HG03439 (cell line): ENCODE data around the gene CCDC142.

Source experiments
- ATAC-seq: cut with Tn5 transposase; IDR thresholded peaks from one replicate; pipeline ENCODE4 v1.9.1; 2021; ENCODE audit warnings: mild to moderate bottlenecking, moderate library complexity; ENCODE audit not compliant: unreplicated experiment

Gene CCDC142, protein sequence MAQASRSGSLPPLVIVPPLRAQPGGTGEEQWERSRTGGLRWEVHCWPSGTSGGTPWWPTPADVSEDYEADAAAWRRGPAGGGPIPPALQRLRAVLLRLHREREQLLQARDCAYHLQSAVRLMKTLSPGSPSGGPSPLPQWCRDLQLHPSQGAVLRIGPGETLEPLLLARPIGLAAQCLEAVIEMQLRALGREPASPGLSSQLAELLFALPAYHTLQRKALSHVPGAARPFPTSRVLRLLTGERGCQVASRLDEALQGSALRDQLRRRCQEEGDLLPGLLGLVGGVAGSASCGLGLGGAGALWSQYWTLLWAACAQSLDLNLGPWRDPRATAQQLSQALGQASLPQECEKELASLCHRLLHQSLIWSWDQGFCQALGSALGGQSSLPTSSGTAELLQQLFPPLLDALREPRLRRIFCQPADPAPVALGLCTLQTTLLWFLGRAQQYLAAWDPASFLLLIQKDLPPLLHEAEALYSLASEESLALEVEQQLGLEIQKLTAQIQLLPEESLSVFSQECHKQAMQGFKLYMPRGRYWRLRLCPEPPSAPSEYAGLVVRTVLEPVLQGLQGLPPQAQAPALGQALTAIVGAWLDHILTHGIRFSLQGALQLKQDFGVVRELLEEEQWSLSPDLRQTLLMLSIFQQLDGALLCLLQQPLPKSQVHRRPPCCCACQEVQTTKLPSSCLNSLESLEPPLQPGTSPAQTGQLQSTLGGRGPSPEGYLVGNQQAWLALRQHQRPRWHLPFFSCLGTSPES

DNA sequence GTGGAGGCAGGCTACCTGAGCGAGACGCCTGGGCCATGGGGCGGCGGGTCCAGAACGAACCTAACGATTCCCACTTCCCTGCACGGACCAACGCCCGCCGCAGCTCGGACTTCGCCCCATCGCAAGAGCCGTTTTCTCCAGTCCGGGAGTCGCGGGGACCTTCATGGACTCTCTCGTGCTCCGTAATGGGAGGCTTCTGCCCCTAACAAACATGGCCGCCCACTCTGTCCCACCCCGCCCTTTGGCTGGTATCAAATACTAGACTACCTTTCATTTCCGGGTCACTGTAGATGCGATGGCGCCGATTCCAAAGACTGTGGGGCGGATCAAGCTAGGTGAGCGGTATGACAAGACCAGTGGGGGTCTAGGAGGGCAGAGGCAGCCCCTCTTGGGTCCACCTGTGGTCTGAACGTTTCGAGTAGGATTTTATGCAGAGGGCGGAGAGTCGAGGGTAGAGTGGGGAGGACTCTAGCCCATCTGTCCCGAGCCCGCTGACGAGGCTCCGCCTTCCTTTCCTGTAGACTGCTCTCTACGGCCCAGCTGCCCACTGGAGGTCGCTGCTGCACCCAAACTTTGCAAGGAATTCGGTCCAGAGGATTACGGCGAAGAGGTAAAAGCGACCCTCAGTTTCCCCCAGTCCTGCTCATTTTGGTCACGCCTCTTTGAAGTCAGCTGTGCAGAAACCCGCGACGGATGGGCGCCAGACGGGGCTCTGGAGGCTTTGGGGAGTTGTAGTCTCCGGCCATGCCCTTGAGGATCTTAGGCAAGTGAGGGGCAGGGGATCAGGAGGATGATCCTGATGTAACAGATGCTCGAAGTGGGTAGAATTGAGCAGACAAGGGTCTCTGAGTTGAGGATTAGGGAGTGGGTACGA lies at the start of gene CCDC142, which contains the start of gene TTC31:
Gene CCDC142, minus strand, starts transcription at position 198 of the 874 bp plus-strand sequence. Its CDS starts 161 bp downstream, at position 37.
Gene TTC31, plus strand, starts transcription at position 281 of the 874 bp plus-strand sequence. Its CDS starts 15 bp downstream, at position 296.
- ATAC-seq = peak; percentile 89

DNA sequence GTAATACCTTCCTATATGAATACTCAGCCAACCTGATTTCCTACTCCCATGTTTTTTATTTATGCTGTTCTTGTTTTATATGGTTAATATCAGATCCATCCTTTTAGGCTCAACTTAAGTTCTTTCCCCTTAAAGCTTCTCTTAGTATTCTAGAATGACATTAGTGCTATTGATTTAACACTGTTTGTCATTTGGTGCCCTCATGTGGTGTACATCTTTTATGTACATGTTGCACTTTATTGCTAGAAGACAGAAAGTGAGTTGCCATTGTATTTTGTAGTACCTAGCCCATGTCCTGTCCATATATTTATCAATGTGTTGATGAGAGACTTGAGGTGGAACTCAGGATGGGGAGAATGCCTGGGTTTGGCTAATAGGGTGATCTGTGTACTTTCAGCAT lies 49.4 kb upstream of the CCDC142 start:
- no peak for ATAC-seq

DNA sequence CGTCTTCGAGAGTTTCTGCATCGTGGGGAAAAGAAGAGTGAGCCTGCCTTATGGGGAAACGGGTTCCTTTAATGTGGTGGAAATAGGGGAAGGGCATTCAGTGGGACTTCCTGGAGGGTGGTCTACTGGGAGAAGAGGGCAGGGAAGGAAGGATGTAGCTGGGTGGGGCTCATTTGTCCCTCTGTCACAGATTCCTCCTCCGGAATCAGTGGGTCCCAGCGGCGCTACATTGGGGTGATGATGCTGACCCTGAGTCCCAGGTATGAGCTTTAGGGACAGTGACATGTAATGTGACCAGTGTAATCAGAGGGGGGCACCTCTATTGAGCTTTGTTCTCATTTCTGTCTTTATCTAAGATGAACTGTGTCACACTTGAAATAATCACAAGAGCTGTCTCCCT lies 48.9 kb upstream of the CCDC142 start:
- no peak for ATAC-seq

DNA sequence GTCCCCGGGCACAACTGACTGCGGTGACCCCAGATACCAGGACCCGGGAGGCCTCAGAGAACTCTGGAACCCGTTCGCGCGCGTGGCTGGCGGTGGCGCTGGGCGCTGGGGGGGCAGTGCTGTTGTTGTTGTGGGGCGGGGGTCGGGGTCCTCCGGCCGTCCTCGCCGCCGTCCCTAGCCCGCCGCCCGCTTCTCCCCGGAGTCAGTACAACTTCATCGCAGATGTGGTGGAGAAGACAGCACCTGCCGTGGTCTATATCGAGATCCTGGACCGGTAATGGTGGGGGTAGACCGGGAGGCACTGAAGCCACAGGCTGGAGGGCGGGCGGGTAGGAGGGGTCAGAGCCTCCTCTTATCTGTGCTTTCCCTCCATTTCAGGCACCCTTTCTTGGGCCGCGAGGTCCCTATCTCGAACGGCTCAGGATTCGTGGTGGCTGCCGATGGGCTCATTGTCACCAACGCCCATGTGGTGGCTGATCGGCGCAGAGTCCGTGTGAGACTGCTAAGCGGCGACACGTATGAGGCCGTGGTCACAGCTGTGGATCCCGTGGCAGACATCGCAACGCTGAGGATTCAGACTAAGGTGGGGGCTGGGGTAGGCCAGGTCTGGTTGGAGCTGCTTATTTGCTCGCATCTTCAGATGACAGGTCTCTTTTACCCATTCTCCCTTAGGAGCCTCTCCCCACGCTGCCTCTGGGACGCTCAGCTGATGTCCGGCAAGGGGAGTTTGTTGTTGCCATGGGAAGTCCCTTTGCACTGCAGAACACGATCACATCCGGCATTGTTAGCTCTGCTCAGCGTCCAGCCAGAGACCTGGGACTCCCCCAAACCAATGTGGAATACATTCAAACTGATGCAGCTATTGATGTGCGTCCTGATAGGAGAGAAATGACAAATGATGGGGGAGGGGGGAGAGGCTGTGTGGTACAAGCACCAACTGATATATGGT lies 47.7 kb upstream of the CCDC142 start:
- peak; percentile 24 for ATAC-seq

DNA sequence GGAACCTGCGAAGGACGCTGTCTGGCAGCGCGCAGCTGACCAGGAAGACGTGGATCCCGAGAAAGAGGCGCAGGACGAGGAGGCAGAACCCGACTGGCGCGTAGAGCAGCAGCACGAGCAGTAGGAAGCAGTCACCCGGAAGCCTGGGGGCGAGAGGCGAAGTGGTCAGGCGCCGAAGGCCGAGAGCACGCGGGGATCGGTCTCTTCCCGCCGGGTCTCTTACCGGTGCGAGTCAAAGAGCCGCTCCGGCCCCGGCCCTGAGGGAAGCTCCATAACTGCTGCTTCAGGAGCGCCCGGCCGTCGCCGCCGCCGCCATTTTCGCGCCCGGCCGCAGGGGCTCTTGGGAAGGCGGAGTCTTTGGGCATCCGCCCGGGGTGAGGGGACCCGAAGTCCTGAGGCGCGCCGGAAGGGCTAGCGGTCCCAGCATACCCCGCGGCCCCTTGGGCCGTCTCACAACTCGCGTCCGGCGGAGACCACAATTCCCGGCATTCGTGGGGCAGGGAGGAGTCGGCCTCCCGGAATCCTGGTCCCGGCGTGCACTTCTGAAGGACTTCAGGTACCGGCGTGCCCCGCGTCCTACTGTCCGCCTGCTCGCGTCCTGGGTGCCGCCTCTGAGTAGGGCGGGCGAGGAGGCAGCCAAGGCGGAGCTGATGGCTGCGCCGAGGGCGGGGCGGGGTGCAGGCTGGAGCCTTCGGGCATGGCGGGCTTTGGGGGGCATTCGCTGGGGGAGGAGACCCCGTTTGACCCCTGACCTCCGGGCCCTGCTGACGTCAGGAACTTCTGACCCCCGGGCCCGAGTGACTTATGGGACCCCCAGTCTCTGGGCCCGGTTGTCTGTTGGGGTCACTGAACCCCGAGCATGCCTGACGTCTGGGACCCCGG lies 46.8 kb upstream of the CCDC142 start, which contains the start of the genes AUP1 and HTRA2:
Gene AUP1, minus strand, starts transcription at position 350 of the 882 bp plus-strand sequence. Its CDS starts 77 bp downstream, at position 273.
Gene HTRA2, plus strand, starts transcription at position 577 of the 882 bp plus-strand sequence. Its CDS starts 74 bp downstream, at position 651.
- peak; percentile 81 for ATAC-seq

DNA sequence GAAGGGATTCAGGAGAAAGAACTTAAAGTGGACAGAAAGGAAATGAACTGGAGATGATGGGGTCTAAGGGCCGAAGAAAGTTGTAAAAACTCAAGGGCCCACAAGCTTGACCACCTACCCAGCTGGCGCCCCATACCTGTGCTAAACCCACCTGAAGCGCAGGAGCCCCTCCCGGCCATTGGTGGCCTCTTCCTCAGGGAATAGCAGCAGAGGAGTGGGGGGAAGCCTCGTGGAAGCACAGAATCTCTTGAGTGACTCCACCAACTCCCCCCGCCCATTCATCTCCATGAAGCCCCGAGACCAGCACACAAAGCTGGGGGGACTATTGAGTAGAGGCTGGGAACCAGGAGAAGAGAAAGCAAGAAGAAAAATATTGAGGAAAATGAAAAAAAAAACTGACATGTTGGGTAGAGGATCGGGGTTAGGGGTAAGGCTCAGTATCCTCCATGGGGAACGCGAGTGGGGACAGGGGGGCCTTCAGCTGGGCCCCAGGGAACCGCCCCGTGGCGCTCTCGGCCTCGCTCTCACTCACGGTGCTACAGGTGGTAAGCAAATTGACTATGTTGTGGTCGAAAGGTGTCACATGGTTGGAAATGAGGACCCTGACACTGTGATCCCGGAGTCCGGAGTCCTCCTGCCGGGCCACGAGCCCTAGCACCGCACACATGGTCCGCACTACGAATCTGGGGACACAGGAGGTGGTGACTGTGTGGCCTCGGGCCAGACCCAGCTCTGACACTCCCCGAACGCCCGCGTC lies 46.0 kb upstream of the CCDC142 start:
- ATAC-seq = peak; percentile 15

DNA sequence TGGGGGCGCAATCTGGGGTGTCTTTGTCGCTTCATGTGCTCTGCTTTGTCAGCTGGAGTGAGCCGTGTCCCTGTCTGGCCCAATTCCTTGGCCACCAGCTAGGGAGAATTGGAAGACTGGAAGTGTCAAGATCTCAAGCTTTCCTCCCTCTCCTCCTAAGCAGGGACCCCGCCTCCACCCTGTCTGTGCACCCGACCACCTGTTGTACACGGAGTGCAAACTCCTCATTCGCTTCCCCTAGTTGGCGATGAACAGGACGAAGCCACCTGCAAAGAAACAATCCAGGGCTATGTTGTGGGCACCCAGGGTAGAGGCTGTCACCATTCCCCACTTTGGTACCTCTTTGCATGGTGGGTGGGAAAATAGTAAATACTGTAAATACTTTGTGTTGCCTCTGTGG lies 44.9 kb upstream of the CCDC142 start:
- ATAC-seq = no peak

DNA sequence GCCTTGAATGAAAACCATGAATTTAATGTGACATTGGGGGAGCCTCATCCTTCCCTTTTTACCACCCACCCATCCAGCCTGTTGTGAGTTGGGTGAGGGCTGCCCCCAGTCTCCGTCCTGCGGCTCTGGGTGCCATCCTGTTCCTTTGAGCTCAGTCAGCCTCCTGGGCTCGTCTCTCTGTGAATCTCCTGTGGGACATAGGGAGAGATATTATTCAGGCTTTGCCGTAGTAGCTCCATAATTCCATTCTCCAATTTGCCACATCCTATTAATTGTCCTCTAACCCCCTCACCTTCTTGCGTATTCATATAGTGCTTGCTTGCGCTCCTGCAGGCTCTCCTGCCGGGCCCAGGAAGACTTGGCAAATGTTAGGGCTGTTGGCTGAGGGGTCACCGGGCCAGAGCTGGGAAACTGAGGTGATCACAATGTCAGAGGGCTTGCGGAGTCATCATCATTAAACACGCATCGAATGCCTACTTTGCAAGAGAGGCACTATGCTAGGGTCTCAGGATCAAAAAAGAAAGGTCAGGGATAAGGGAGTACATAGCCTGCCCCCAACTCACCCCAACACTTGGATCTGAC lies 43.9 kb upstream of the CCDC142 start:
- ATAC-seq = no peak

DNA sequence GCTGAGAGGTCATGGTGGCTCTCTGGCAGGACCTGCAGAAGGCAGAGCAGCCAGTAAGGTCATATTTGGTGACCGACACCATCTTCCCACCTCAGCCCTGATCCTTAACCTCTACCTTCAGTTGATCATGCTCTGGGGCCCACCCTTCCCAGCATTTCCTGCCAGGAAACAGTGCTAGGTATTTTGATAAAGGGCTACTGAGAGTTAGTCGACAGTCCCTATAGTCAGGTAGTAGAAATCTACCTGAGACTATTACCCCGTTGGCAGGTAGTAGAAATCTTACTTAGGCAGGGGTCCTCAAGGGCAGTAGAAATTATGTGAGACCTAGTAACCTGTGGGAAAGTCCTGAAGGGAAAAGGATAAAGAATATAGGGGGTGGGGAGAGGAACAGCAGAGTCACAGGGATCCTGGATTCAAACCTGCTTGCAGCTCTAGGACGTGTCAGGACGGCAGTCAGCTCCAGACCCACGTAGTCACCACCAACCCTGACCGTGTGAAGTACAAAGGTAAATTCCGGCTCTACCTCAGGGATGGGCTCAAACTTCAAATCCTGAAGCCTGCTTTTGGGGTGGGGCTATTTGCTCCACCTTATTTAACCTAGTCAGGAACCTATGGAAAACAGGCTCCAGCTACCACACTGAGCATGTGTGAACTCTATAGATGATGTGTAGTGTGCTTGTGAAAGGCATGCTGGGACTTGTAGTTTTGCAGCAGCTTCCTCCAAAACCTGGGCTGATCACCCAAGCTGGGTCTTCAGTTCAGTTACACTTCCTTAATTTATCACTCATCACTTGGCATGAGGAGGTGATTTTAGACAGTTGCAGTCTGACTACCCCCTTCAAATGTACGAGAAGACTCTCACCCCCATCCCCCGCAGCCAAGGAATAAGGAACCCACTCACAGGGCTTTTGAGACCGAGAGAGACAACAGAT lies 43.2 kb upstream of the CCDC142 start, which contains the start of gene DQX1:
Gene DQX1, minus strand, starts transcription at position 515 of the 932 bp plus-strand sequence. Its CDS starts 502 bp downstream, at position 13.
- ATAC-seq = no peak

DNA sequence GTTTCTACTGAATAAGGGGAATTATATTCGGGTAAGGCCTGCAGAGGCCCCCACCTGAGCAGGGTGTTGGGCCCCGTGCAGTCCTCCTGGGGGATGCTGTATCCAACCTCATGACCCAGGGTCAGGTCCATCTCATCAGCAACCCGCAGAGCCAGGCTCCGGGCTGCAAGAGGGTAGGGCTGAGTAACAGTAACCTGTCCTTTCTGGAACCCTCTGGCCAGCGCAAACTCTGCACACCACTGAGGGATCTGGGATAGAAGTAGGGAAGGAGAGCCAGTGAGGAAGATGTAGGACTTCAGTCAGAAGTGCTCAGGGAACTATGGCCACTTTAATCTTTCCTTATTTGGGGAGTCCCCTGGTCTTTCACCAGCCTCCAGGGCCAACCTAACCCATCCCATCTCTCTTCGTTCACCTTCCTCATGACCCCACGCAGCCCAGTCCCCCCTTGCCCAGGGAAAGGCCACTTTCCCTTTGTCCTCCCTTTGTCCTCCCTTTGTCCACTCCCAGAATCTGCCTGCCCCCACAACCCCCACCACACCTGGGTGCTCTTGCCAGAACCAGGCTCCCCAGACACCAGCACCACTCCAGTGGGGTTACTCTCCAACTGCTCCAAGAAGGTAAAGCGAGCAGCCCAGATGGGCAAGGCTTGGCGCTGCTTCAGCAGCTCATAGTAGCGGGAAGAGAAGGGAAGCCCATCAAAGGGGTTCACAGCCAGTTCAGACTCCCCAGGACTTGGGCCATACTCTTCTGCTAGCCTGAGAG lies 42.3 kb upstream of the CCDC142 start:
- no peak for ATAC-seq

DNA sequence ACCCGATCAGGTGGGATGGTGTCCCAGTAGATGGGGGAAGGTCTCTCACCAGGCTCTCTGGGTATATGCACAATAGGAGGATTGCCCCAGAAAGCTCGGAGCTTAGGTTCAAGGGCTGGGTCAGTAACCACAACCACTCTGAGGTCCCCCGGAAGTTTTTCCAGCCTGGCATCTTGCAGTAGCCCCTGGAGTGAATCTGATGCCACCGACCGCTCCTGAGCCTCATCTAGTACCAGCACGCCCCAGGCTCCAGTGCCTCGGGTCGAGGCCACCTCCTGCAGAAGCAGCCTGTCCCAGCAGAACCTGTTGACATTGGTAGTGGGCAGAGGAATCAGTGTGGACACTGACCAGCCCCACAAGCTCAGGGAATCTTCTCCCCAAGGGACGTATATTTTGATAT lies 41.2 kb upstream of the CCDC142 start:
- ATAC-seq = no peak

DNA sequence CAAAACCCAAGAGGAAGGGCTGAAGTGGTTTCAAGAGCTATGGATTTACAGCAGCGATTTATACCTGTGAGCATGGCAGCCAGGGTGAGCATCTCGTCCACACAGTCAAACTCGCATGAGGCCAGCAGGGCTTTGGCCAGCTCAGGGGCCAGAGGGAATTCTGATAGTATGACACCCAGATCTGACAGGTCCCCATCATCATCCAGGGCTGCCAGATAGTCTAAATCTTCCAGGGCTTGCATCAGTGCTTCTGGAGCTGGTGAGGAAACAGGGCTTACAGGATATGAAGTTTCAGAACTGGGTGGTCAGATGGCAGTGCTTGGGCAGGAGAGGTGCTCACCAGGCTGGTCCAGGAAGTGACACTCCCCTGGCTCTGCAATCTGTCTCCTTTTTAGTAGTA lies 39.7 kb upstream of the CCDC142 start:
- ATAC-seq = no peak

DNA sequence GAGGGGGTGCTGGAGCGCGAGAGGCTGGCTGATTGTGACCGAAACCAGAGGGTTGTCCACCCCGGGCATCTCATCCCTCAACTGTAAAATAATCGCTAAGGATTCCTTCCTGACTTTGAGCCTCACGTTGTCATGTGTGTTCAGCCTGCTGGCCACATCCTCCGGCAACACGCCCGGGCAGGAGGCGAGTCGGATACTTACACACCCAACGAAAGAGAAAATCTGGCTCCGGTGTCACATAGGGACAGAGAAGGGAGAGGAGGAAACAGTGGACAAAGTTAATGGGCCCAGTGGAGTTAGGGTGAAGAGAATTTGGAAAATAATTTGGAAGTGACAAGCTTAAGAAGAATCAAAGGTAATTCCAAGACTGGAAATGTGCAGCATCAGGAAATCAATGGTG lies 33.9 kb upstream of the CCDC142 start:
- ATAC-seq = no peak

DNA sequence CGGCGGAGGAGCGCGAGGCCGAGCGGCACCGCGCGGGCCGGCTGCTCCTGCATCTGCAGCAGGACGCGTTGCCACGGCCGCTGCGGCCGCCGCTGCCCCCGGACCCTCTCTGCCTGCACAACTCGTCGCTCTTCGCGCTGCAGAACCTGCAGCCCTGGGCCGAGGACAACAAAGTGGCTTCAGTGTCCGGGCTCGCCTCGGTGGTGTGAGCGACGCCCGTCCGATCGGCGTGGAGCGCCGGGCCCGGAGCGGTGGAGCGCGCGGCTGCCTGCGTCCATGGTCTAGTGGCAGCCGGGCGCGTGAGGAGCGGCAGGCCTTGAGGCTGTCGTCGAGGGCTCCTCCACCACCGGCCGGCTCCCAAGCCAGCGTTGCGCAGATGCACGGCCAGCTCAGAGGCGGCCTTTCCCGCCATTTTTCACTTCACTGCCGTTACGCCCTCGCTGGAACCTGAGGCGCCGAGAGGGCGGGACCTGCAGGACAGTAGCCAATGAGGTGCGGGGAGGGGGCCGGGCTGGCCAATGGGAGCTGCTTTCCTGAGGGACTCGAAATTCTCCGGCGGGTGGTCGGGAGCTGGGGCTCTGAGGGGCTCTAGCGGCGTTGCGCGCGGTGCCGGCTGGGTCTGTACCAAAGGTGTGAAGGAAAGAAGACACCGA lies 33.3 kb upstream of the CCDC142 start:
- ATAC-seq = no peak
